ENCODE data around the gene ENDOD1. TPM values are rescaled to one million over a fixed set of nuclear protein-coding genes. Genes with fewer than 3 reads are reported as not detected.

The ENDOD1 gene
- total and polyA plus RNA-seq, 2 experiments from 2014 or later: 0.76 to 4.0 TPM

- TF ChIP-seq ZNF462 (CRISPR knock-in tag; IDR thresholded peaks at IDR 0.05) (no peak), NANOG (IDR thresholded peaks at IDR 0.05; ENCODE audit: borderline replicate concordance) (no peak), JUNB (IDR thresholded peaks at IDR 0.05; ENCODE audit: unreplicated experiment) (no peak), REST (IDR thresholded peaks at IDR 0.05; ENCODE audit: unreplicated experiment) (no peak), POLR2AphosphoS5 (IDR thresholded peaks at IDR 0.05; ENCODE audit: low read depth) (no peak), EZH2phosphoT487 (IDR thresholded peaks at IDR 0.05; ENCODE audit: unreplicated experiment) (no peak)
Observed at GRCh38 chr11:95057959-95058358, 31.7 kb upstream of the ENDOD1 start (continued).

- H2AFZ ChIP-seq: no peak overlapping the region
- no peaks in the 10 kb centered on the region for H3F3A ChIP-seq (replicated peaks; ENCODE audit: low read depth)
- no peaks in the 10 kb centered on the region for H4K20me1 ChIP-seq (replicated peaks; ENCODE audit: insufficient read depth)
- H3K27ac Mint-ChIP-seq: no peak overlapping the region
- no peaks in the 10 kb centered on the region for H3K9me3 Mint-ChIP-seq
- H3K4me3 ChIP-seq: no peak overlapping the region
- H3K27ac ChIP-seq (ENCODE audit: low read depth): no peak overlapping the region
- no peak for DNase-seq (ENCODE audit: low spot score)
- H3K4me1 ChIP-seq (ENCODE audit: insufficient read depth): no peaks in the 10 kb centered on the region
- H3K9me2 ChIP-seq (ENCODE audit: insufficient read depth): no peaks in the 10 kb centered on the region; the same call in 1 of the 2 replicates
- no peak for ATAC-seq
- H3K4me3 Mint-ChIP-seq: no peak overlapping the region
- no peaks in the 10 kb centered on the region for H3K27me3 Mint-ChIP-seq (ENCODE audit: insufficient read depth, low read depth, poor library complexity)
- H3K4me2 ChIP-seq: no peak overlapping the region
- no peaks in the 10 kb centered on the region for H3K36me3 Mint-ChIP-seq (ENCODE audit: low read depth)
- no peaks in the 10 kb centered on the region for H3K79me2 ChIP-seq (replicated peaks; ENCODE audit: insufficient read depth)
- no peaks in the 10 kb centered on the region for H3K36me3 ChIP-seq (ENCODE audit: insufficient read depth)
- no peaks in the 10 kb centered on the region for H3K4me1 Mint-ChIP-seq
- H3K27me3 ChIP-seq (ENCODE audit: insufficient read depth): 0 out of 2 replicates have a peak, but pooled peaks cover 3% of the 10 kb centered on the region
- TF ChIP-seq EZH2 (IDR thresholded peaks at IDR 0.05; ENCODE audit: low read depth, unreplicated experiment) (no peak), ETS1 (IDR thresholded peaks at IDR 0.05) (no peak), STAT1 (IDR thresholded peaks at IDR 0.05; ENCODE audit: unreplicated experiment) (no peak), NANOG (IDR thresholded peaks at IDR 0.05; ENCODE audit: borderline replicate concordance) (no peak)
Observed at GRCh38 chr11:95058621-95059020, 31.0 kb upstream of the ENDOD1 start.
